NCI-H2196 treated with DMSO at 0.1 percent for 48 hours (cell line): ENCODE measurements around the gene KLF15.

Source experiments
- DNase-seq: peaks from one replicate; lab custom pipeline; 2025; ENCODE audit not compliant: unreplicated experiment; lab: John Stamatoyannopoulos, UW

The KLF15 gene

GRCh38 chr3:126307591-126308393 lies 49.4 kb downstream of the KLF15 start:
- DNase-seq = no peak

GRCh38 chr3:126306888-126307482 lies 50.2 kb downstream of the KLF15 start:
- no peak for DNase-seq

- no peak for DNase-seq
Observed at GRCh38 chr3:126306397-126306796, 50.8 kb downstream of the KLF15 start.

- no peak for DNase-seq
Observed at GRCh38 chr3:126305427-126305826, 51.8 kb downstream of the KLF15 start.

GRCh38 chr3:126304704-126305103 lies 52.5 kb downstream of the KLF15 start:
- DNase-seq = no peak

GRCh38 chr3:126304291-126304690 lies 52.9 kb downstream of the KLF15 start:
- DNase-seq = no peak

GRCh38 chr3:126303272-126303671 lies 53.9 kb downstream of the KLF15 start:
- no peak for DNase-seq

GRCh38 chr3:126300761-126301481 lies 56.3 kb downstream of the KLF15 start:
- no peak for DNase-seq

GRCh38 chr3:126300001-126300760 lies 57.0 kb downstream of the KLF15 start:
- DNase-seq = no peak

- DNase-seq = no peak
Observed at GRCh38 chr3:126295407-126295939, 61.7 kb downstream of the KLF15 start.

- DNase-seq = no peak
Observed at GRCh38 chr3:126294211-126294808, 62.9 kb downstream of the KLF15 start.

GRCh38 chr3:126293370-126294082 lies 63.7 kb downstream of the KLF15 start:
- DNase-seq = no peak
